A549 (cell line): ENCODE measurements around the gene ARMS2. TPM values are rescaled to one million over a fixed set of nuclear protein-coding genes. Genes with fewer than 3 reads are reported as not detected.

Source experiments
- ATAC-seq, 2 experiments: fragments of 200-7000 bp in 1 of 2; fragments of >200 bp in 1 of 2; cut with Nextera tagmentation in 1 of 2; cut with Tn5 transposase in 1 of 2; 3 replicates each; pipeline versions ENCODE4 v1.8.0 to v1.9.1; 2018 to 2020; ENCODE audit warnings: mild to moderate bottlenecking in 1 of 2, moderate library complexity in 1 of 2
- CTCF ChIA-PET: fragments of 300-600 bp; sonication (Branson Sonifier 250); formaldehyde crosslinking; extraction: SDS; loops from one replicate; lab custom pipeline; 2021; ENCODE audit warnings: antibody characterized with exemption, inconsistent platforms; lab: Yijun Ruan, JAX
- POLR2A ChIA-PET: fragments of 350-600 bp; formaldehyde crosslinking; extraction: SDS; loops from one replicate; lab custom pipeline; 2021; ENCODE audit warnings: antibody characterized with exemption, inconsistent platforms; lab: Yijun Ruan, JAX
- DNase-seq, 2 experiments: peaks; one replicate each; pipeline versions ENCODE4 v3.0.0 to v3.0.0-alpha.2; 2011 to 2016; ENCODE audit warnings: low read depth in 1 of 2, low spot score in 1 of 2
- FAIRE-seq: peaks from 2 replicates; lab custom pipeline; 2011; peaks lifted over from hg19 to GRCh38; lab: Jason Lieb, UNC
- H3K27ac ChIP-seq, 2 experiments: fragments of >200 bp; sonication (Bioruptor Twin); formaldehyde crosslinking; 3 replicates each; pipeline ENCODE4 v1.5.1; 2016 to 2017
- H3K4me1 ChIP-seq: fragments of >200 bp; sonication (Bioruptor Twin); formaldehyde crosslinking; 3 replicates; pipeline ENCODE4 v1.6.1; 2016
- H3K4me2 ChIP-seq: fragments of >200 bp; sonication (Bioruptor Twin); formaldehyde crosslinking; 3 replicates; pipeline ENCODE4 v1.6.1; 2016
- H3K4me3 ChIP-seq: fragments of >200 bp; sonication (Bioruptor Twin); formaldehyde crosslinking; 3 replicates; pipeline ENCODE4 v1.5.1; 2016
- H3K9me3 ChIP-seq: fragments of >200 bp; sonication (Bioruptor Twin); formaldehyde crosslinking; 3 replicates; pipeline ENCODE4 v1.6.1; 2016
- BCL3 ChIP-seq: fragments of >200 bp; sonication (Bioruptor Twin); formaldehyde crosslinking; IDR thresholded peaks from 3 replicates; pipeline ENCODE4 v1.6.1; 2016
- BHLHE40 ChIP-seq: IDR thresholded peaks from 2 replicates; pipeline ENCODE4 v1.6.1; 2012; ENCODE audit warnings: low read depth, low read length, inconsistent platforms
- CHD4 ChIP-seq: fragments of 200-600 bp; sonication (generic); IDR thresholded peaks from 2 replicates; pipeline ENCODE4 v1.6.1; 2016; ENCODE audit warnings: antibody characterized with exemption, mild to moderate bottlenecking, borderline replicate concordance
- E2F6 ChIP-seq: IDR thresholded peaks from 2 replicates; pipeline ENCODE4 v1.6.1; 2012; ENCODE audit warnings: low read depth, borderline replicate concordance
- EHF ChIP-seq: fragments of 250-450 bp; sonication (Bioruptor Pico); IDR thresholded peaks from 2 replicates; pipeline ENCODE4 v1.5.0; 2020; ENCODE audit warnings: mild to moderate bottlenecking
- EHMT2 ChIP-seq: fragments of 200-600 bp; sonication (generic); IDR thresholded peaks from 2 replicates; pipeline ENCODE4 v1.6.1; 2016; ENCODE audit warnings: antibody characterized with exemption, low read depth, mild to moderate bottlenecking, moderate library complexity
- ELK1 ChIP-seq: fragments of 150-350 bp; IDR thresholded peaks from 2 replicates; pipeline ENCODE4 v1.6.1; 2014; ENCODE audit warnings: low read depth, mild to moderate bottlenecking, low read length
- ESRRA ChIP-seq: fragments of 150-350 bp; IDR thresholded peaks from 2 replicates; pipeline ENCODE4 v1.6.1; 2014; ENCODE audit warnings: mild to moderate bottlenecking, low read length, borderline replicate concordance
- FOSB ChIP-seq: fragments of 250-450 bp; sonication (Bioruptor Pico); IDR thresholded peaks from 2 replicates; pipeline ENCODE4 v1.5.0; 2020; ENCODE audit warnings: mild to moderate bottlenecking, moderate library complexity
- HDAC2 ChIP-seq: fragments of 200-600 bp; sonication (generic); IDR thresholded peaks from 2 replicates; pipeline ENCODE4 v1.6.1; 2016
- HES2 ChIP-seq: fragments of >200 bp; sonication (Bioruptor Twin); formaldehyde crosslinking; IDR thresholded peaks from 2 replicates; pipeline ENCODE4 v1.6.1; 2016
- HMGXB4 ChIP-seq: fragments of 250-450 bp; sonication (Bioruptor Pico); IDR thresholded peaks from 2 replicates; pipeline ENCODE4 v1.5.0; 2021; ENCODE audit warnings: mild to moderate bottlenecking, moderate library complexity, borderline replicate concordance
- HOXB13 ChIP-seq: fragments of 250-450 bp; sonication (Bioruptor Pico); IDR thresholded peaks from 2 replicates; pipeline ENCODE4 v1.5.0; 2020; ENCODE audit warnings: low read depth, mild to moderate bottlenecking, moderate library complexity
- JUN ChIP-seq, 2 experiments: fragments of >200 bp; sonication (Bioruptor Twin); formaldehyde crosslinking; IDR thresholded peaks; 2 replicates in 1 of 2; 3 replicates in 1 of 2; pipeline ENCODE4 v1.6.1; 2016 to 2017
- KDM1A ChIP-seq: fragments of 200-600 bp; sonication (generic); IDR thresholded peaks from 2 replicates; pipeline ENCODE4 v1.6.1; 2016; ENCODE audit warnings: low read depth, mild to moderate bottlenecking
- MYC ChIP-seq: IDR thresholded peaks from 2 replicates; pipeline ENCODE4 v1.6.1; 2012; ENCODE audit warnings: mild to moderate bottlenecking, inconsistent platforms, low read length, improper control_type of control experiment, borderline replicate concordance
- PBX3 ChIP-seq: IDR thresholded peaks from 2 replicates; pipeline ENCODE4 v1.6.1; 2012
- RAD21 ChIP-seq, 2 experiments: fragments of >200 bp in 1 of 2; sonication (Bioruptor Twin) in 1 of 2; formaldehyde crosslinking in 1 of 2; IDR thresholded peaks in 1 of 2; conservative IDR thresholded peaks in 1 of 2; 2 replicates in 1 of 2; 3 replicates in 1 of 2; pipeline ENCODE4 v1.6.1; 2012 to 2018; ENCODE audit warnings: inconsistent platforms in 1 of 2
- TFCP2L1 ChIP-seq: fragments of 250-450 bp; sonication (Bioruptor Pico); IDR thresholded peaks from 2 replicates; pipeline ENCODE4 v1.5.0; 2021; ENCODE audit warnings: mild to moderate bottlenecking
- USF2 ChIP-seq: fragments of 450-650 bp; IDR thresholded peaks from 2 replicates; pipeline ENCODE4 v1.6.1; 2014; ENCODE audit warnings: antibody characterized with exemption
- ZNF302 ChIP-seq: fragments of 250-450 bp; sonication (Bioruptor Pico); IDR thresholded peaks from 2 replicates; pipeline ENCODE4 v1.9.0; 2021; ENCODE audit warnings: inconsistent platforms, mild to moderate bottlenecking, moderate library complexity
- WGBS: methylation state at CpG from one replicate; pipeline ENCODE4 v1.1.6; 2017; ENCODE audit errors: missing lambda C conversion rate; 5-methylcytosine and 5-hydroxymethylcytosine counted together
- polyA plus RNA-seq, 4 experiments: library from polyadenylated mRNA; depleted of rRNA in 3 of 4; stranded (reverse); fragments of >200 nt; fragmentation: RNase III in 1 of 4; extraction: RNeasy Plus Mini Kit Qiagen cat#74134 plus additional on column Dnase treatment in 1 of 4; gene quantifications; 2 replicates in 3 of 4; 3 replicates in 1 of 4; pipeline ENCODE4 v1.2.3, GENCODE V29; 2011 to 2017

Gene ARMS2
- polyA plus RNA-seq, 2 of the 4 experiments (the other 2 are of a cell fraction), result not detected

- ChIA-PET CTCF (interaction anchor here (1.3 kb wide), 1 partner anchor 122 kb away, joined by 5 read pairs; no protein-coding TSS in a partner anchor), POLR2A (no interaction called here)
- no peaks in the 10 kb centered on the region for H3K9me3 ChIP-seq
- TF ChIP-seq ELK1, result no peak
- no peak for TF ChIP-seq HMGXB4 (CRISPR knock-in tag)
- TF ChIP-seq JUN (IDR thresholded peaks at IDR 0.05), result no peak
- no peak for TF ChIP-seq TFCP2L1 (CRISPR knock-in tag)
- TF ChIP-seq CHD4, result no peak
- TF ChIP-seq FOSB (CRISPR knock-in tag), result no peak
- no peak for TF ChIP-seq EHMT2
- FAIRE-seq (peak; percentile 13), DNase-seq (no peak), ATAC-seq (no peak)
- H3K4me2 ChIP-seq, result no peak overlapping the region
- WGBS, result 75% methylated on average over 3 of the region's 3 CpGs
- H3K27ac ChIP-seq, result no peak overlapping the region
- H3K4me3 ChIP-seq, result no peak overlapping the region
- H3K4me1 ChIP-seq, result no peaks in the 10 kb centered on the region
Measured at GRCh38 chr10:122421054-122421625, 33.3 kb upstream of the ARMS2 start.

GRCh38 chr10:122421742-122422141 lies 32.7 kb upstream of the ARMS2 start:
- H3K4me1 ChIP-seq, result no peaks in the 10 kb centered on the region
- DNase-seq, result no peak
- no peaks in the 10 kb centered on the region for H3K9me3 ChIP-seq
- TF ChIP-seq BCL3 (no peak), HOXB13 (no peak), EHMT2 (no peak)
- TF ChIP-seq, all 56 proteins: peak for 0
- no peak overlapping the region for H3K27ac ChIP-seq
- H3K4me2 ChIP-seq, result no peak overlapping the region
- no peak overlapping the region for H3K4me3 ChIP-seq
- ChIA-PET POLR2A (no interaction called here), CTCF (interaction anchor here (0.7 to 1.3 kb wide), 2 partner anchors 14 to 123 kb away, joined by 3 to 5 read pairs; no protein-coding TSS in a partner anchor)
- ATAC-seq (no peak), FAIRE-seq (no peak)

GRCh38 chr10:122422266-122422989 lies 32.0 kb upstream of the ARMS2 start:
- no peaks in the 10 kb centered on the region for H3K4me1 ChIP-seq
- DNase-seq (no peak), ATAC-seq (no peak), FAIRE-seq (no peak)
- H3K27ac ChIP-seq, result no peak overlapping the region
- H3K9me3 ChIP-seq, result no peaks in the 10 kb centered on the region
- WGBS, result 88% methylated on average over 5 of the region's 5 CpGs
- ChIA-PET POLR2A (no interaction called here), CTCF (interaction anchor here (0.7 to 2.6 kb wide), 5 partner anchors 12 to 124 kb away, joined by 3 to 15 read pairs (median 5); no protein-coding TSS in a partner anchor)
- H3K4me3 ChIP-seq, result no peak overlapping the region
- H3K4me2 ChIP-seq, result no peak overlapping the region
- TF ChIP-seq USF2 (no peak), PBX3 (no peak), KDM1A (no peak), HES2 (no peak), BHLHE40 (no peak), ZNF302 (CRISPR knock-in tag) (no peak), E2F6 (no peak), ESRRA (no peak), BCL3 (no peak), EHF (no peak), HDAC2 (no peak), MYC (no peak), RAD21 (conservative IDR thresholded peaks at IDR 0.05 in 1 of 2, IDR thresholded peaks at IDR 0.05 in 1 of 2) (no peak)
